Stimulated activated CD4-positive, alpha-beta T cell treated with anti-CD3 and anti-CD28 coated beads, Interleukin-12 subunit alpha, Interleukin-12 subunit beta, amount 100 ng/mL, for 24 hours (primary cell): ENCODE data around the gene SLC25A1.

ENCODE experiments used
- DNase-seq, 2 experiments: peaks; one replicate each; pipeline ENCODE4 v3.0.0-alpha.2; 2020; ENCODE audit warnings: low read depth in 2 of 2

Gene SLC25A1

DNA sequence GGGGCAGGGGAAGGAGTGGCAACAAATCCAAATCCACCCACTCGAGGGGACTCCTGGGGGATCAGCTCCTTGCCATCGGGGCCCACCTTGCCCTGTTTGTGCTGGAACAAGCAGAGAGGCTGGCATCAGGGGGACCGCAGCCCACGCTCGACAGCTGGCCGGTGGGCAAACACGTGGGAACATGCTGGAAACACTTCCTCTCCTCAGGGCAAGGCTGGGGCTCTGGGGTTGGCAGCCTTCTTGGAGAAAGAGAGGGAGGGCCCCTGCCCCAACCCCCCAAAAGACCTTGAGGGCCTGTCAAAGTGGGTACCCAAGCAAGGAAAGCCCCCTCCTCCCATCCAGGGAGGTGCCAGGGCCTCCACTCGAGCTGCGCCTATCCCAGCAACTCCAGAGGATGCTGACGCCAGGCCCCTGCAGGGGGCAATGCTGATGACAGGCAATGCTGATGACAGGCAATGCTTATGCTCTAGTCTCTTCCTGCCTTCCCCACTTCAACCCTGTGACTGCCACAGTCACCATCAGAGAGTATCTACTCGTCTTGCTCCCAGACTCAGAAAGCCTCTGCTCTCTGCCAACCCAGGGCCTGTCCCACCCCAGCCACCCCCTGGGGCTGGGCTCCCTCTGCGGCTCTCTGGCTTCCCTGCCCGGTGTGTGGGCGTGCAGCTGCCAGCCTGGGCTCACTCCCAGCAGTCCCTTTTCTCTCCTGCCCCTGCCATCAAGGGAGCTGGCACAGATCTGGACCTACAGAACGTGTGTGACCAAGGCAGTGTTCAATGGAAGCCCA lies 40.1 kb downstream of the SLC25A1 start:
- no peak for DNase-seq

DNA sequence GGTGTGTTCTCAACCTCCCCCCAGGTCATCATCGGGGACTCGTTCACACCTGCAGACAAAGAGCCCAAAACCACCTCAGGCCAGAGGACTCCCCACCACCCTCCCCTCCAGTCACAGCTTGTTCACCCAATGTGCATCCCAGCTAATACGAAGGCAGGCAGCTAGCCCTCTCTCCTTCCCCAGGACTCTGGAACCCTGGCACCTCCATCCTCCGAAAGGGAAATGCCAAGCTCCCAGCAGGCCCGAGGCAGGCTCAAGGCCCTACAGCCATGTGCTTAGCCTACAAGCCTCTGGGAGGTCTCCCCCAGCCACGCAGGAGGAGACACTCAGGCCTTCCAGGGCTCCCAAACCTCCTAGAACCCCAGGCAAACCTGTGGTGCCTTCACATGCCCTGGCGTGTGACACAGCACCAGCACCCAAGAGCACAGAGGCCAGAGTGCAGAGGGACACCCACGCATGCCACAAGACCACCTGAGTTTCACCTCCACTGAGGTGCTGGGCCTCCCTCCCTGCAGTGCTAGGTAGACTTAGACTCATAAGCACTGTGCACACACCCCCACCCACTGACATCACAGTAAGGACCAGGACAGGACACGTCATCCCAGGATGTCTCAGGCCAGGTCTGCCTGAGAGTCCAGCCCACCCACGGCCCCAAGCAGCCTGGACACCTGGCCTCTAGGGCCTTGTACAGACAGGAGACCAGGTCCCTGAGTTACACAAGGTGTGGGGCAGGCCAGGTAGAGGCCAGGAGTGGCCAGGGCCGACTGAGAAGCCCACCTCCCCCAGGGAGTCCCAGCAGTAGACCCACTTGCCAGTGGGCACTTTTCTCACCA lies 40.9 kb downstream of the SLC25A1 start:
- DNase-seq, result no peak

DNA sequence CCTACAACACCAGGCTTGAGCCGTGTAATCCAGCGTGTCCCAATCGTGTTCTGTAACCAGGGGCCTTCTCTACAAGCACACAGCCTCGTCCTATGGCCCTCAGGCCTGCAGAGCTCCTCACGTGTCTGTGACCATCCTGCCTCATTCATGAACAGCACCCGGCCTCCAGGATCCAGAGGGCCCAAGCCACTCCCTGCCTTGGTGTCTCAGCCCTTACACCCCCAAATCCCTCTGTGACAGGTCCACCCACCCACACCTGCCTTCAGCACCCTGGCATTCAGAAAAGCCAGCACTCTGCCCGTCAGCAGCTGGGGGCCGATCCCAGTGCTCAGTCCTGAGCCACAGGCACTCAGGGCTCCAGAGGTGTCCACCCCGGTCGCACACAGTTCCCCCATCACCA lies 41.6 kb downstream of the SLC25A1 start:
- DNase-seq, result no peak

DNA sequence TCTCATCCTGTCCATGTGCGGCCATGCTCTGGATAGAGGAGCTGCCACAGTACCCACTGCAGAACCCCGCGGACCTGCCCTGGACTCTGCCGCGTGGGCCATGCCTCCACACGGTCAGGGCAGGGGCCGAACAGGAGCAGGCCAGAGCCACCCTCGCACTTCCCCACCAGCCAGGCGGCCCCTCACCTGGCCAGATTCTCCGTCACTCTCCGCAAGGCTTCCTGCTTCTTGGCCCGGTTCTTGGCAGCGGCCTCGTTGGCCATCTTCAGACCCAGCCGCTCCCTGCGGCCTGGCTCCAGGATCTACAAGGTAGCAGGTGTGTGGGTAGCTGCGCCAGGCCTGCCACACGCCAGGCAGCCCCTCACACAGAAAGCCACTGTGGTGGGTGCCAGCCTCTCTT lies 43.7 kb downstream of the SLC25A1 start:
- DNase-seq, result no peak

DNA sequence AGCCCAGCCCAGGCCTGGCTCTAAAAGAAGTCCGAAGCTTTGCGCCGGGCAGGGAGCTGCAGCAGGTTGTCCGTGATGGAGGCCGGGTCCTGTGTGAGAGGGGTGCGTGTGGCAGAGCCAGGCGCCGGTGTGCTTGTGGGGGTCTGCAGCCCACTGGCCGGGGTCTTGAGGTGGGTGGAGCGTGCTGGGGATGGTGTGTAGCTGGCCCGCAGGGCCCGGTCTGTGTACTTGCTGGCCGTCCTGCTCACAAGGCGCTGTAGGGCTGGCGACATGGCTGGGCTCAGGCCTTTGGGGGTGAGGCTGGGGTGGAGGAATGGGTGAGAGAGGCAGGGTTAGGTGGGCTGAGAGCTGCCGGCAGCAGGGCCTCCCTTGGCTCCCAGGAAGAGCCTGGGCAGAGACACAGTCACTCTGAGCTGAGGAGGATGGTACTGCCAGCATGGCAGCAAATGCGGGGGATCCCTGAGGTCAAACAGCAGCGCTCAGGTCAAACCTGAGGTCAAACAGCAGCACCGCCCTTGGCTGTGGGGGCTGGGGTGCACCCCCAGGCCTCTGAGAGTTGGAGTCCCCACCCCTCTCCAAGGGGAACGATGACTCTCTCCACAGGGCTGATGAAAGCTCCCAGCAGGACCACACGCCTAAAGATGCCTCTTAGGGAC lies 44.2 kb downstream of the SLC25A1 start:
- DNase-seq, result no peak

DNA sequence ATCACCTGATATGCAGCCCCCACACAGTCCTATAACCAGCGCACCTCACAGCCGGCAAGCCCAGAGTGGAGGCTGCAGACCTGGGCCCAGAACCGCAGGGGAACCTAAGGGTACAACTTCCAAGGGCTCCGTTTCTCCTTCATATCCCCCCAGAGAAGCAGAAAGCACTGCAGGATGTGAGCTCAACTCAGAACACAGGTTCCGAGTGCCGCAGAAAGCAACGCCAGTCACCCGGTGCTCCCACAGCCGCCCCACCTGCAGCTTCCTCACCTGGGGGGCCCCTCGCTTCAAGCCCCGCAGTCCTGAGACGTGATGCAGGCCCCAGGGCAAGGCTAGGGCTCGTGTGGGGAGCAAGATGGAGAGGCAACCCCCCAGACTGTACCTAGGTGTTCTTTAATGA lies 45.0 kb downstream of the SLC25A1 start:
- DNase-seq, result no peak

DNA sequence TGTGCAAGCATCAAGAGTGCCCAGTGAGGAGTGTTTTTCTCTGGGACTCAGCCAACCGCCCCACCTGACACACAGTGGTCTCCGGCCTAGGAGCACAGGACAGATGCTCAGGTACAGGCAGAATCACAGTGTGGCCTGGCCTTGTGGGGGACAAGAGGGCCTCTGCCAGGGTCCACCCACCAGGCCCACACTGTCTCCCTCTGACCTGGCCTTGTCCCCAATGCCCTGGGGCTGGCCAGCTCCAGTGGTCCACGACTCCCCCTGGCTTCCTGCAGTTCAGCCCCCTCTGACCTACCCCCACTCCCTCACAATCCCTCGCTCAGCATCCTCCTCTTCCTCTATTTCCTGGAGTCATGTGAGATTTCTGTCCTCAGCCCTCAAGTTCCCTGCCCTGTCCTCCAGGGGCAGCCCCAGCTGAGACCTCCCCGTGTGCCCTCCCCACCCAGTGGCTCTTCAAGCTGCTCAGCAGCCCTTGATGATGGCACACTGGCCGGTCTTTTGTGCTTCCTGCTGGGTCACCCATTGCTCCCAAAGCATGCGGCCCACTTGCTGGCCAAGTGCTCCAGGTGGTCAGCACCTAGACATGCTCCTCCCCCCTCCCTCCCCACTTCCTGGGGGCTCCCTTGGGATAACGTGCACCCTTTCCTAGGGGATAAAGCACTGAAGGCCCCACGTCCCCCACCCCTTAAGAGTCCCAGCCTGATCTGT lies 45.7 kb downstream of the SLC25A1 start:
- no peak for DNase-seq

DNA sequence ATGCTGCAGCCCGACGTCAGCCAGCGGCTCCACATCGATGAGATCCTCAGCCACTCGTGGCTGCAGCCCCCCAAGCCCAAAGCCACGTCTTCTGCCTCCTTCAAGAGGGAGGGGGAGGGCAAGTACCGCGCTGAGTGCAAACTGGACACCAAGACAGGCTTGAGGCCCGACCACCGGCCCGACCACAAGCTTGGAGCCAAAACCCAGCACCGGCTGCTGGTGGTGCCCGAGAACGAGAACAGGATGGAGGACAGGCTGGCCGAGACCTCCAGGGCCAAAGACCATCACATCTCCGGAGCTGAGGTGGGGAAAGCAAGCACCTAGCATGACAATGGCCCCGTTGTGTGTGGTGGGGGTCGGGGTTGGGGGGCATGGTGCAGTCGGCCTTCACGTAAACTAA lies 46.4 kb downstream of the SLC25A1 start:
- no peak for DNase-seq

DNA sequence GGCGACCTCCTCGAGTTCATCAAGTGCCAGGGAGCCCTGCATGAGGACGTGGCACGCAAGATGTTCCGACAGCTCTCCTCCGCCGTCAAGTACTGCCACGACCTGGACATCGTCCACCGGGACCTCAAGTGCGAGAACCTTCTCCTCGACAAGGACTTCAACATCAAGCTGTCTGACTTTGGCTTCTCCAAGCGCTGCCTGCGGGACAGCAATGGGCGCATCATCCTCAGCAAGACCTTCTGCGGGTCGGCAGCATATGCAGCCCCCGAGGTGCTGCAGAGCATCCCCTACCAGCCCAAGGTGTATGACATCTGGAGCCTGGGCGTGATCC lies 46.9 kb downstream of the SLC25A1 start:
- no peak for DNase-seq

DNA sequence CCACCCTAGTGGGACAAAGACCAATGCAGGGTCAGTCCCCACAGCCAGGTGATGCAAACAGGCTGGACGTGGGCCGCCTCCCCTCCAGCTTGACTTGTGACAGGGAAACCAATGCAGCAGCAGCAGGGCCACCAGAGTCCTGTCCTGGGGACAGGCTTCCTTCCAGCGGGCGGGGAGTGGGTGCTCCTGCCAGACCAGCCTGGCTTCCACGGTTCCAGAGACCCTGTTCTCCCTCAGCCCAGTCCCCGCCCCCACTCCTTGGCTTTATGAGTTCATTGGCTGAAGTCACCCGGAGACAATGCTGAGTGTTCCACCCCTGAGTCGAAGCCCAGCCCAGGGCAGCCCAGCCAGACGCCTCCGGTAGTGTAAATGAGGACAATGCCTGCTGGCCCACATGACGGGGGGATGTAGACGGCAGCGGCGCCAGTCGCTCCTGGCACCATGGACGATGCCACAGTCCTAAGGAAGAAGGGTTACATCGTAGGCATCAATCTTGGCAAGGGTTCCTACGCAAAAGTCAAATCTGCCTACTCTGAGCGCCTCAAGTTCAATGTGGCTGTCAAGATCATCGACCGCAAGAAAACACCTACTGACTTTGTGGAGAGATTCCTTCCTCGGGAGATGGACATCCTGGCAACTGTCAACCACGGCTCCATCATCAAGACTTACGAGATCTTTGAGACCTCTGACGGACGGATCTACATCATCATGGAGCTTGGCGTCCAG lies 47.4 kb downstream of the SLC25A1 start, which contains the start of gene TSSK2:
Gene TSSK2 (plus strand): TSS at position 350 of the 726 bp plus-strand sequence. CDS start 92 bp downstream, at position 442.
- DNase-seq, result no peak

DNA sequence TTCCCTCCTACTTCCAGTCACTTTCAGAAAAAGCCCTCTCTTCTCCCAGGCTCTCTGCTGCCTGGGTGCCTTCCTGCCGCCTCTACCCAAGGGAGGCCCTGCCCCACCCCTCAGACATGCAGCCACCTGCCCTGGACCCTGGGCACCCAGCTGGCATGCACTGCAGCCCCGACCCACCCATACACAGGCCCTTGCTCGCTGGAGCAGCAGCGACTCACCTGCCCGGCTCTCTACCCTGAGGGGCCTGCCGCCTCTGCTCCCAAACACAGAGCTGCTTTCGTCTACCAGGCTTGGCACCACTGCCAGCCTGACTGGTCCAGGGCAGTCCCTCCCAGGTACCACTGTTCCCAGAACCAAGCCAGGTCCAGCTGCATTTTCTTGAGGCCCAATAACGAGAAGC lies 48.7 kb downstream of the SLC25A1 start:
- no peak for DNase-seq

DNA sequence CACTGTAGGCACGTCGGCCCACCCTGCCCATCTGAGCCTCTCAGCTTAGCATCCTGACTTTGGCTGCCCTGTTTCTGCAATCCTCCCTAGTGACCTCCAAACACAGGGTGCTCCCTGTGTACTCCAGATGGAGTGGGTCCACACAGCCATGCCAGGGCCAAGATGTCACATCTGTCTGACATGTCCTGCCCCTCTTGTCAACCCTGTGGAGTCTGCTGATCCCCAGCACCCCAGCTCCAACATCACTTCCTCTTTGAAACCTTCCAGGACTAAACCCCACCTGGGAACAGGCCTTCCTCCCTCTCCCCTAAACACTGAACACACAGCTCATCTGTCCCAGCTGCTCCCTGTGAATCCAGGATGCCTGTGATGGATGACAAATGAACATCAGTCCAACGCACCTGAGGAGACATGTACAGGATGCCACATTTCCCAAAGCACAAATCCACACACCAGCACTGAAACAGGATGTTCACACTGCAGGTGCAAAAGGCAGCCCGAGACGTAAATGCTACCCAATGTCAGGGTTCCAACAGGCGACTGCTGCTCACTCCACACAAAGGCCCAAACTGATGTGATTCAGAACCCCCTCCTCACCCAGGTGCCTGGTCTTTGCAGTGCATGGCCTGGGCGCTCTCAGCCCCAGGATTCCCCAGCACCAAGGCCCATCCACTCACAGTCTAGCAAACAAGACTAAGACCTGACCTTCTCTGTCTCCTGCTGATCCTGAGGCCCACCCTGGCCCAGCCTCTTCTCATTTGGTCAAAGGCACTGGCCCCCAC lies 49.4 kb downstream of the SLC25A1 start:
- DNase-seq, result no peak

DNA sequence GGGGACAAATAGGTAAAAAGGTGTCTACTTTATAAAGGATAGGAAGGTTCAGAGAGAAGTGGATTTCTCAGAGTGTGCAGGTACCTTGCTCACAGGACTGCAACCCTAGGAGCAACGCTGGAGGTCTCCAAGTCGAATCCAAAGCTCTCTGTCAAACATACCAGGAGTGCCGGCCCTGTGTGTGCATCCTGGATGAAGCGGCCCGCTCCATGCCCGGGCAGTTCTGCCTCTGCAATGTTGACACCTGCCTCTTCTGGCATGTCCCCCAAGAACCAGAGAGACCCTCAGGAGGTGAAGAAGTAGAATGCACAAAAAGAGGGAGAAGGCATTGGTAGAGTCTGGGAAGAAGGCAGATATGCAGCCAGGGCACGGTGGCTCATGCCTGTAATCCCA lies 50.5 kb downstream of the SLC25A1 start:
- DNase-seq, result no peak

DNA sequence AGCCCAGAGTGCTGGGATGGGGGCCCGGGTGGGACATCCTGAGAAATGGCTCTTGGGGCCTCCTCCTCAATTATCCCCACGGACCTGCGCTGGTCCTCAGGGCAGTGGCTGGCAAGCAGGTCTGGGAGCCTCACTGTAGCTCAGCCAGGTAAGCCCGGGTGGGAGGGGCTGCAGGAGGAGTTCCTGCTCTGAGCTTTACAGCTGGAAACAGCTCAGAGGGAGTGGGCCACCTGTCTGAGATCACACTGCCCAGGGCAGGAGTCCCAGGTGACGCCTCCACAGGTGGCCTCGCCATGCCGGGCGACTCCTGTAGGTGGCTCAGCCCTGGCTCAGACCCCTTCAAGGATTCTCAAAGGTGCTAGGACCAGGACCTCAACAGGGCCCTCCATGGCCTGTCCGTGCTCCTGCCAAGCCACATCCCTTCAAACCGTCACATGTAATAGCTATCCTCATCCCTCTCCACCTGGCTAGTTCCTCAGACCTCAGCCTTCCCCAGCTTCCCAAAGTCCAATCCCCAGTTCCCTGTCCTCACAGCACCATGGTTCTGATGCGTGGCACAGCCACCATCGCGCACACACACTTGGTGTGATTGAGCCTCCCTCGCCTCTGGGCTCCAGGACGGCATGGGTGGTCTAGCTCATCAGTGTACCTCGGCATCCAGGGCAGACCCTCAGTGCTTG lies 51.1 kb downstream of the SLC25A1 start:
- DNase-seq, result no peak

DNA sequence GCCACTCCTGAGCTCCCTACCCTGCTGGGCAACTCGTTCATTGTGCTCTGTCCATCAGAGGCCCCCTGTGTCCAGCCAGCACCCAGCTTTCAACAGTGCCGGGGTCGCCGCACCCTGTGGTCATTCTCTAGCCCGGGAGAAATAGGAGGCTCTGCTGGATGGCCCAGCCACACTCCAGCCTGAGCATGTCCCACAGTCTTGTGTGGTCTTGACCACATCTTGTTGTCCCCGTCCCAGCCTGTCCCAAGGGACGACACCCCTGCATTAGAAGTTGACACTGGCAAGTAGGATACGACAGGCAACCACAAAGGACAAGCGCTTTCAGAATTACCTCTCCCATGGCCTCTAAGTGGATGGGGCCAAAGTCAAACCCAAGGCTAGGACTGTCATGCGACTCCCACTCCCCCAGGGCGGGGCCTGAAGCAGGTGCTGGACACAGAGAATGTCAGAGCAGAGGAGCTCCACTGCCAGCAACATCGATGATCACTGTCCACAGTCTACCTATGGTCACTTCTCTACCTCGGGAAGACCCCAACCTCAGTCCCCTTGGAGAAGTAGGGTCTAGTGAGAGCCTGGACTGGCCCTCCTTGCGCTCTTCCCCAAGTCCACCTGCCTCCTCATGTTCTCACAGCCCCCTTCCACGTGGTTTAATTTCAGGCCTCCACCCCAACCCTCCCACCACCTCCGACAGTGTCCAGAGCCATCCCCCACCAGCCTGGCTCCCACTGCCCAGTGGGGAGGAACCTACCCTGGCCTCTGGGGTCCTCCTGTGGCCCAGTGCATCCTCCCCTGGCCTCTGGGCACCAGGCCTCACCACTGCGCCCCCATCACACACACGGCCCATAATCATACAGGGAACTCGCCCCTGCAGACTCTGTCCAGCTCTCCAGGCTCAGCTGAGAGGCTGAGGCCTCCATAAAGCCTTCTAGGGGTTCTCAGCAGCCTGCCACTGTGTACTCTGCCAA lies 51.9 kb downstream of the SLC25A1 start:
- DNase-seq, result no peak
